OCI-LY3 (cell line): Measurements from ENCODE around the gene RSPH3.

Experiments
- H2AFZ ChIP-seq: fragments of 200-600, 300-600 bp; shearing (Covaris generic); 2 replicates; pipeline ENCODE4 v1.6.0; 2014; ENCODE audit warnings: antibody characterized with exemption, low read depth, low read length
- H3K27ac ChIP-seq: fragments of 200-600, 300-600 bp; sonication (generic); 2 replicates; pipeline ENCODE4 v1.5.1; 2014; ENCODE audit warnings: mild to moderate bottlenecking, low read length, moderate library complexity, mixed read lengths
- H3K27me3 ChIP-seq: fragments of 200-600, 300-600 bp; sonication (generic); 2 replicates; pipeline ENCODE4 v1.6.1; 2014; ENCODE audit warnings: low read depth, low read length, mixed read lengths
- H3K36me3 ChIP-seq: fragments of 200-600, 300-600 bp; sonication (generic); replicated peaks from 2 replicates; pipeline ENCODE3; 2014; ENCODE audit warnings: low read depth, low read length, mixed read lengths
- H3K4me1 ChIP-seq: fragments of 300-600, 200-600 bp; sonication (generic); 2 replicates; pipeline ENCODE4 v1.6.1; 2014; ENCODE audit warnings: low read length, mixed read lengths
- H3K4me2 ChIP-seq: fragments of 200-600, 300-600 bp; sonication (generic); 2 replicates; pipeline ENCODE4 v1.6.1; 2014; ENCODE audit warnings: low read length, mixed read lengths
- H3K4me3 ChIP-seq: fragments of 300-600, 200-600 bp; sonication (generic); 2 replicates; pipeline ENCODE4 v1.5.1; 2014; ENCODE audit warnings: antibody characterized with exemption, mild to moderate bottlenecking, low read length, moderate library complexity
- H3K79me2 ChIP-seq: fragments of 300-600, 200-600 bp; shearing (Covaris generic); 2 replicates; pipeline ENCODE4 v1.6.1; 2014; ENCODE audit warnings: mild to moderate bottlenecking, low read length, mixed read lengths
- H3K9ac ChIP-seq: fragments of 300-600, 200-600 bp; shearing (Covaris generic); 2 replicates; pipeline ENCODE4 v1.6.0; 2014; ENCODE audit warnings: mild to moderate bottlenecking, low read length, moderate library complexity
- H3K9me3 ChIP-seq: fragments of 200-600, 300-600 bp; shearing (Covaris generic); 2 replicates; pipeline ENCODE4 v1.6.1; 2014; ENCODE audit warnings: low read length, mixed read lengths; ENCODE audit not compliant: insufficient read depth
- H4K20me1 ChIP-seq: fragments of 200-600, 300-600 bp; sonication (generic); 2 replicates; pipeline ENCODE4 v1.6.1; 2016; ENCODE audit warnings: low read length, mixed read lengths; ENCODE audit not compliant: insufficient read depth
- CTCF ChIP-seq: fragments of 200-600, 300-600 bp; sonication (generic); IDR thresholded peaks from 2 replicates; pipeline ENCODE4 v1.5.1; 2014; ENCODE audit warnings: antibody characterized with exemption, low read length, low read depth
- EZH2phosphoT487 ChIP-seq: fragments of 200-600 bp; shearing (Covaris generic); IDR thresholded peaks from 2 replicates; pipeline ENCODE4 v1.6.1; 2018; ENCODE audit warnings: antibody characterized with exemption, mixed run types, low read depth

RSPH3 gene

DNA sequence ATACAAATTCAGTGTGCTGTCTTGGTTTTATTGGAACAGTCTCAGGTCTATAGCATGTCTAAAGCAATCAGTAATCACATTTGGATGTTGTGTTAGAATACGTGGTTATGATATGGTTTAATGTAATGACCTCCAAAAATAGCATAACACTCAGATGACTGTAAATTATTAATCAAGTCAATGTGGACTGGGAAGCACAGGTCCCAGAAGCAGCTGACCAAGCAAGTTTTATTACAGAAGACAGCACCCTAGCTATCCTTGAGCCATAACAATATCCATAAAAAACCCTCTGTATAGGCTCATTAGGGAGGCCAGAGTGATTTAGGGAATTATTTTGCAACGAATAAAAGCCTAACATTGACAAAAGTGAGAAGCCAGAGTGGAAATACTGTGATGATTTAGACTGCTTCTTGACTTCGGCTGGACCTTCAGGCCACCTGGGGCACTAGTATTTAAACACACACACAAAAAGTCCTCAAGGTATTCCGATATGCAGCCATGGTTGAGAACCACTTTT is 66.9 kb downstream of the RSPH3 start:
- H4K20me1 ChIP-seq = no peaks in the 10 kb centered on the region
- no peak overlapping the region for H2AFZ ChIP-seq
- H3K4me2 ChIP-seq = no peak overlapping the region
- H3K9ac ChIP-seq = no peak overlapping the region
- TF ChIP-seq EZH2phosphoT487 (no peak), CTCF (no peak)
- no peak overlapping the region for H3K27ac ChIP-seq
- H3K4me1 ChIP-seq = no peaks in the 10 kb centered on the region
- no peak overlapping the region for H3K4me3 ChIP-seq
- no peaks in the 10 kb centered on the region for H3K36me3 ChIP-seq
- H3K9me3 ChIP-seq = no peaks in the 10 kb centered on the region
- H3K27me3 ChIP-seq = no peaks in the 10 kb centered on the region; the same call in 1 of the 2 replicates
- H3K79me2 ChIP-seq = no peaks in the 10 kb centered on the region

DNA sequence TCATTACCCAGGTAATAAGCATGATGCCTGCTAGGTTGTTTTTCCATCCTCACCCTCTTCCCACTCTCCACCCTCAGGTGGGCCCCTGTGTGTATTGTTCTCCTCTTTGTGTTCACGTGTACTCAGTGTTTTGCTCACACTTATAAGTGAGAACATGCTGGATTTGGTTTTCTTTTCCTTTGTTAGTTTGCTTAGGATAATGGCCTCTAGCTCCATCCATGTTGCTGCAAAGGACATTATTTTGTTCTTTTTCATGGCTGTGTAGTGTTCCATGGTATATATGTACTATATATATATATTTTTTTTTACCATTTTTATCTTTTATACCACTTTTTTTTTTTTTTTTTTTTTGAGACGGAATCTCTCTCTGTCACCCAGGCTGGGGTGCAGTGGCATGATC is 71.9 kb downstream of the RSPH3 start:
- no peak overlapping the region for H3K4me3 ChIP-seq
- no peaks in the 10 kb centered on the region for H4K20me1 ChIP-seq
- no peaks in the 10 kb centered on the region for H3K27me3 ChIP-seq
- no peaks in the 10 kb centered on the region for H3K4me1 ChIP-seq
- H2AFZ ChIP-seq = no peak overlapping the region
- H3K4me2 ChIP-seq = no peak overlapping the region
- H3K36me3 ChIP-seq = no peaks in the 10 kb centered on the region
- TF ChIP-seq CTCF (no peak), EZH2phosphoT487 (no peak)
- no peaks in the 10 kb centered on the region for H3K9me3 ChIP-seq
- H3K27ac ChIP-seq = no peak overlapping the region
- H3K79me2 ChIP-seq = no peaks in the 10 kb centered on the region
- H3K9ac ChIP-seq = no peak overlapping the region

GRCh38 chr6:158926414-158926813 is 73.6 kb downstream of the RSPH3 start:
- Histone ChIP-seq H3K36me3 (no peaks in the 10 kb centered on the region), H3K4me1 (no peaks in the 10 kb centered on the region), H3K9ac (no peak overlapping the region), H3K79me2 (no peaks in the 10 kb centered on the region), H3K4me3 (no peak overlapping the region), H3K27ac (no peak overlapping the region), H4K20me1 (no peaks in the 10 kb centered on the region), H3K9me3 (no peaks in the 10 kb centered on the region), H2AFZ (no peak overlapping the region), H3K27me3 (no peaks in the 10 kb centered on the region), H3K4me2 (no peak overlapping the region)
- TF ChIP-seq EZH2phosphoT487 (no peak), CTCF (no peak)

- H3K79me2 ChIP-seq = no peaks in the 10 kb centered on the region
- no peaks in the 10 kb centered on the region for H3K27me3 ChIP-seq
- TF ChIP-seq CTCF = no peak
- no peak for TF ChIP-seq EZH2phosphoT487
- H3K27ac ChIP-seq = no peak overlapping the region
- no peak overlapping the region for H3K4me2 ChIP-seq
- H4K20me1 ChIP-seq = no peaks in the 10 kb centered on the region
- no peaks in the 10 kb centered on the region for H3K9me3 ChIP-seq
- no peak overlapping the region for H3K9ac ChIP-seq
- no peaks in the 10 kb centered on the region for H3K36me3 ChIP-seq
- H3K4me1 ChIP-seq = no peaks in the 10 kb centered on the region
- no peak overlapping the region for H2AFZ ChIP-seq
- H3K4me3 ChIP-seq = no peak overlapping the region
Measured at GRCh38 chr6:158924499-158925455, 75.2 kb downstream of the RSPH3 start.
